IMR-90 (cell line): Measurements from ENCODE around the gene RPS6KA4. TPM values are rescaled to one million over a fixed set of nuclear protein-coding genes. Genes with fewer than 3 reads are reported as not detected.

ENCODE experiments used
- ATAC-seq: fragments of 200-7000 bp; cut with Tn5 transposase; 2 replicates; pipeline ENCODE4 v1.9.1; 2020; ENCODE audit warnings: low read depth, mild to moderate bottlenecking, moderate library complexity
- BruUV-seq: library from RNA; stranded (reverse); fragments of 400-500 nt; replicated peaks from 2 replicates; lab custom pipeline; 2021; lab: Mats Ljungman, UMichigan
- CTCF ChIA-PET: fragments of 300-600 bp; formaldehyde crosslinking; extraction: SDS; loops from one replicate; lab custom pipeline; 2021; ENCODE audit warnings: antibody characterized with exemption; lab: Yijun Ruan, JAX
- POLR2A ChIA-PET: fragments of 300-600 bp; sonication (Branson Sonifier 250); formaldehyde crosslinking; loops from one replicate; lab custom pipeline; 2022; ENCODE audit warnings: antibody characterized with exemption; ENCODE audit not compliant: unreplicated experiment; lab: Charles Lee
- DNase-seq: peaks from one replicate; pipeline ENCODE4 v3.0.0; 2013
- H2AFZ ChIP-seq: replicated peaks from 2 replicates; pipeline ENCODE3; 2013; ENCODE audit warnings: low read length, mild to moderate bottlenecking; ENCODE audit not compliant: poor library complexity
- H2AK5ac ChIP-seq: 2 replicates; pipeline ENCODE4 v1.6.1; 2013; ENCODE audit warnings: low read depth, low read length, inconsistent platforms
- H2AK9ac ChIP-seq: replicated peaks from 2 replicates; pipeline ENCODE3; 2013; ENCODE audit warnings: mild to moderate bottlenecking, low read depth, low read length, moderate library complexity; ENCODE audit not compliant: poor library complexity
- H2BK120ac ChIP-seq: 2 replicates; pipeline ENCODE4 v1.6.1; 2013; ENCODE audit warnings: low read depth, low read length, inconsistent platforms
- H2BK15ac ChIP-seq: 3 replicates; pipeline ENCODE4 v1.6.1; 2013; ENCODE audit warnings: low read depth, low read length, inconsistent platforms
- H2BK20ac ChIP-seq: 2 replicates; pipeline ENCODE4 v1.6.1; 2013; ENCODE audit warnings: low read depth, mild to moderate bottlenecking, inconsistent platforms, low read length, moderate library complexity
- H2BK5ac ChIP-seq: 2 replicates; pipeline ENCODE4 v1.6.1; 2013; ENCODE audit warnings: mild to moderate bottlenecking, low read depth, low read length, inconsistent platforms; ENCODE audit not compliant: poor library complexity, severe bottlenecking
- H3K14ac ChIP-seq: replicated peaks from 2 replicates; pipeline ENCODE4 v1.6.1; 2013; ENCODE audit warnings: low read depth, low read length, inconsistent platforms
- H3K18ac ChIP-seq: 2 replicates; pipeline ENCODE4 v1.6.1; 2013; ENCODE audit warnings: low read depth, low read length, control low read depth
- H3K23ac ChIP-seq: 2 replicates; pipeline ENCODE4 v1.6.1; 2013; ENCODE audit warnings: low read depth, low read length, inconsistent platforms
- H3K27ac ChIP-seq: 2 replicates; pipeline ENCODE4 v1.5.1; 2013; ENCODE audit warnings: mild to moderate bottlenecking, control low read depth, low read length; ENCODE audit not compliant: insufficient read depth
- H3K27me3 ChIP-seq: 2 replicates; pipeline ENCODE4 v1.6.1; 2013; ENCODE audit warnings: low read length; ENCODE audit not compliant: control insufficient read depth, insufficient read depth
- H3K36me3 ChIP-seq: 2 replicates; pipeline ENCODE4 v1.6.1; 2013; ENCODE audit warnings: low read length, mixed read lengths; ENCODE audit not compliant: control insufficient read depth, insufficient read depth
- H3K4ac ChIP-seq: 2 replicates; pipeline ENCODE4 v1.6.1; 2013; ENCODE audit warnings: low read depth, low read length, inconsistent platforms
- H3K4me1 ChIP-seq: 2 replicates; pipeline ENCODE4 v1.6.1; 2013; ENCODE audit warnings: low read length, mixed read lengths; ENCODE audit not compliant: control insufficient read depth, insufficient read depth
- H3K4me2 ChIP-seq: 2 replicates; pipeline ENCODE4 v1.6.1; 2013; ENCODE audit warnings: low read depth, mild to moderate bottlenecking, control low read depth, low read length, moderate library complexity
- H3K4me3 ChIP-seq: 2 replicates; pipeline ENCODE4 v1.5.1; 2013; ENCODE audit warnings: low read depth, mild to moderate bottlenecking, control low read depth, low read length, moderate library complexity; ENCODE audit not compliant: insufficient read depth
- H3K56ac ChIP-seq: 2 replicates; pipeline ENCODE4 v1.6.1; 2013; ENCODE audit warnings: low read length, inconsistent platforms; ENCODE audit not compliant: insufficient read depth; ENCODE audit errors: extremely low read depth
- H3K79me1 ChIP-seq, 2 experiments: 2 replicates each; pipeline ENCODE4 v1.6.1; 2013; ENCODE audit warnings: low read length in 2 of 2, inconsistent platforms in 1 of 2, low read depth in 1 of 2
- H3K9ac ChIP-seq: 2 replicates; pipeline ENCODE4 v1.6.1; 2013; ENCODE audit warnings: low read depth, low read length, control low read depth
- H3K9me1 ChIP-seq: 2 replicates; pipeline ENCODE4 v1.6.1; 2013; ENCODE audit warnings: low read length, inconsistent platforms; ENCODE audit not compliant: insufficient read depth
- H3K9me3 ChIP-seq: 2 replicates; pipeline ENCODE4 v1.6.1; 2013; ENCODE audit warnings: low read length; ENCODE audit not compliant: control insufficient read depth, insufficient read depth
- H4K20me1 ChIP-seq: 2 replicates; pipeline ENCODE4 v1.6.1; 2013; ENCODE audit warnings: low read length, inconsistent platforms; ENCODE audit not compliant: insufficient read depth
- H4K5ac ChIP-seq: 2 replicates; pipeline ENCODE4 v1.6.1; 2013; ENCODE audit warnings: mild to moderate bottlenecking, low read depth, low read length, control low read depth
- H4K8ac ChIP-seq, 2 experiments: 2 replicates each; pipeline ENCODE4 v1.6.1; 2013; ENCODE audit warnings: low read depth in 2 of 2, low read length in 2 of 2, control low read depth in 1 of 2, inconsistent platforms in 1 of 2
- H4K91ac ChIP-seq: 2 replicates; pipeline ENCODE4 v1.6.1; 2013; ENCODE audit warnings: low read depth, low read length, inconsistent platforms; ENCODE audit not compliant: insufficient read depth
- BHLHE40 ChIP-seq: fragments of 150-350 bp; IDR thresholded peaks from 2 replicates; pipeline ENCODE4 v1.6.1; 2016; ENCODE audit warnings: mild to moderate bottlenecking, low read depth, low read length
- CEBPB ChIP-seq: IDR thresholded peaks from 2 replicates; pipeline ENCODE4 v1.6.1; 2012; ENCODE audit warnings: low read depth, low read length, improper control_type of control experiment
- CHD1 ChIP-seq: IDR thresholded peaks from 2 replicates; pipeline ENCODE4 v1.6.1; 2012; ENCODE audit warnings: low read depth, low read length, improper control_type of control experiment
- CTCF ChIP-seq: conservative IDR thresholded peaks from 2 replicates; pipeline ENCODE4 v1.5.1; 2012; ENCODE audit warnings: mild to moderate bottlenecking, low read depth, low read length, improper control_type of control experiment
- ELK1 ChIP-seq: fragments of 150-350 bp; IDR thresholded peaks from 2 replicates; pipeline ENCODE4 v1.6.1; 2016; ENCODE audit warnings: low read depth, mild to moderate bottlenecking, low read length, moderate library complexity, borderline replicate concordance
- FOS ChIP-seq: fragments of 150-350 bp; IDR thresholded peaks from 2 replicates; pipeline ENCODE4 v1.6.1; 2016; ENCODE audit warnings: low read depth, low read length
- MAFK ChIP-seq: IDR thresholded peaks from 2 replicates; pipeline ENCODE4 v1.6.1; 2012; ENCODE audit warnings: low read depth, low read length, improper control_type of control experiment
- MAZ ChIP-seq: IDR thresholded peaks from 2 replicates; pipeline ENCODE4 v1.6.1; 2012; ENCODE audit warnings: low read depth, mild to moderate bottlenecking, low read length, improper control_type of control experiment, moderate library complexity, borderline replicate concordance
- MXI1 ChIP-seq: IDR thresholded peaks from 2 replicates; pipeline ENCODE4 v1.6.1; 2012; ENCODE audit warnings: low read depth, mild to moderate bottlenecking, low read length, moderate library complexity, borderline replicate concordance
- NFE2L2 ChIP-seq: fragments of 150-350 bp; IDR thresholded peaks from 2 replicates; pipeline ENCODE4 v1.6.1; 2016; ENCODE audit warnings: low read depth, mild to moderate bottlenecking, low read length
- POLR2A ChIP-seq: IDR thresholded peaks from 2 replicates; pipeline ENCODE4 v1.6.1; 2012; ENCODE audit warnings: mild to moderate bottlenecking, low read depth, low read length
- RAD21 ChIP-seq: IDR thresholded peaks from 2 replicates; pipeline ENCODE4 v1.6.1; 2012; ENCODE audit warnings: low read length, improper control_type of control experiment
- RCOR1 ChIP-seq: IDR thresholded peaks from 2 replicates; pipeline ENCODE4 v1.6.1; 2012; ENCODE audit warnings: mild to moderate bottlenecking, low read length, improper control_type of control experiment; ENCODE audit not compliant: insufficient replicate concordance
- RFX5 ChIP-seq: IDR thresholded peaks from 2 replicates; pipeline ENCODE4 v1.8.0; 2012; ENCODE audit warnings: low read depth, mild to moderate bottlenecking, low read length, moderate library complexity
- SMC3 ChIP-seq: fragments of 150-350 bp; IDR thresholded peaks from 2 replicates; pipeline ENCODE4 v1.6.1; 2016; ENCODE audit warnings: low read depth, mild to moderate bottlenecking, antibody characterized with exemption, low read length, moderate library complexity
- USF2 ChIP-seq: fragments of 150-350 bp; IDR thresholded peaks from 2 replicates; pipeline ENCODE4 v1.6.1; 2017; ENCODE audit warnings: mild to moderate bottlenecking, antibody characterized with exemption, low read length, low read depth
- WGBS, 2 experiments: methylation state at CpG; one replicate each; pipeline versions ENCODE4 v1.1.5 to v1.1.7; 2013; ENCODE audit warnings: missing lambda C conversion rate in 2 of 2; ENCODE audit not compliant: insufficient read length in 1 of 2; ENCODE audit errors: extremely low coverage in 2 of 2; 5-methylcytosine and 5-hydroxymethylcytosine counted together
- dilution Hi-C: fragments of 300-500 bp; cut with HindIII; formaldehyde crosslinking; loops from one replicate; pipeline ENCODE4 v1.14.3; 2018; ENCODE audit warnings: low sequenced_read_pairs; ENCODE audit not compliant: unreplicated experiment
- in situ Hi-C: fragments of 300-500 bp; cut with MboI; formaldehyde crosslinking; loops from 3 replicates; pipeline ENCODE4 v1.14.3; 2019; ENCODE audit warnings: low sequenced_read_pairs, inconsistent platforms, mixed read lengths
- intact Hi-C: fragments of 100-400 bp; cut with micrococcal nuclease; formaldehyde crosslinking; loops from 2 replicates; pipeline ENCODE4 v1.10.0; 2022
- polyA plus RNA-seq, 3 experiments: library from polyadenylated mRNA; depleted of rRNA; stranded (reverse); fragments of >200 nt; gene quantifications; 2 replicates each; pipeline ENCODE4 v1.2.3, GENCODE V29; 2012; ENCODE audit warnings: low replicate concordance in 1 of 3
- total RNA-seq: library from RNA; depleted of rRNA; stranded (reverse); fragments of >200 nt; gene quantifications from 2 replicates; pipeline ENCODE4 v1.2.3, GENCODE V29; 2012

Gene RPS6KA4
- total and polyA plus RNA-seq, 2 of the 4 experiments (the other 2 are of a cell fraction): 38.8 to 52.9 TPM

GRCh38 chr11:64330888-64331287 lies 28.1 kb upstream of the RPS6KA4 start:
- H3K9ac ChIP-seq: no peak overlapping the region
- in situ Hi-C loops: no loop called here

More at GRCh38 chr11:64330888-64331287, 28.1 kb upstream of the RPS6KA4 start:
- H3K79me1 ChIP-seq: no peaks in the 10 kb centered on the region
- dilution Hi-C loops (no loop called here), intact Hi-C loops (loop anchor here (1.0 kb wide), 1 partner anchor 27 kb away; no protein-coding TSS in a partner anchor)
- CTCF ChIA-PET: interaction anchor here (1.0 to 2.5 kb wide), 4 partner anchors 11 to 358 kb away, joined by 3 to 17 read pairs (median 4); no protein-coding TSS in a partner anchor
- DNase-seq: no peak
- H3K14ac ChIP-seq: no peak overlapping the region
- peak overlapping the region; percentile 17 for H2AFZ ChIP-seq
- no peak overlapping the region for H4K8ac ChIP-seq
- no peak overlapping the region for H2BK5ac ChIP-seq
- H3K27me3 ChIP-seq: no peaks in the 10 kb centered on the region; the same call in 1 of the 2 replicates
- no peak overlapping the region for H3K4ac ChIP-seq
- H3K56ac ChIP-seq: no peak overlapping the region
- H3K9me1 ChIP-seq: peaks cover 8% of the 10 kb centered on the region
- no peak overlapping the region for H2BK20ac ChIP-seq
- H2BK120ac ChIP-seq: no peak overlapping the region
- H3K18ac ChIP-seq: no peak overlapping the region
- H3K9me3 ChIP-seq: 0 out of 2 replicates have a peak, but pooled peaks cover 2% of the 10 kb centered on the region
- H3K4me3 ChIP-seq: no peak overlapping the region
- no peak for TF ChIP-seq SMC3
- no peak for TF ChIP-seq FOS
- no peak for TF ChIP-seq MAZ
- TF ChIP-seq RAD21: no peak
- no peak for TF ChIP-seq NFE2L2
- no peak for TF ChIP-seq MAFK
- no peak for TF ChIP-seq ELK1
- TF ChIP-seq CHD1: no peak
- no peak for TF ChIP-seq USF2
- no peak for TF ChIP-seq MXI1
- TF ChIP-seq BHLHE40: no peak
- no peak for TF ChIP-seq POLR2A
- TF ChIP-seq CEBPB: no peak
- TF ChIP-seq RFX5: no peak
- no peak for TF ChIP-seq CTCF
- TF ChIP-seq RCOR1: no peak
- no peak overlapping the region for H2BK15ac ChIP-seq
- H2AK9ac ChIP-seq: peak overlapping the region; percentile 87
- 80% methylated on average over 3 of the region's 11 CpGs; no CpG with 5 or more reads in 1 of the 2 experiments for WGBS, 2 experiments
- POLR2A ChIA-PET: no interaction called here
- BruUV-seq: no TSS peak
- no peak for ATAC-seq
- no peak overlapping the region for H3K4me2 ChIP-seq
- peaks cover 7% of the 10 kb centered on the region for H3K4me1 ChIP-seq
- H4K5ac ChIP-seq: no peak overlapping the region
- H3K23ac ChIP-seq: no peak overlapping the region
- no peaks in the 10 kb centered on the region for H3K36me3 ChIP-seq
- H4K20me1 ChIP-seq: 0 out of 2 replicates have a peak, but pooled peaks cover 3% of the 10 kb centered on the region
- no peak overlapping the region for H3K27ac ChIP-seq
- H2AK5ac ChIP-seq: no peak overlapping the region
- no peak overlapping the region for H4K91ac ChIP-seq
